Endometrial microvascular endothelial cells (primary cell): ENCODE results near the gene GAL3ST2. TPM values are rescaled to one million over a fixed set of nuclear protein-coding genes. Genes with fewer than 3 reads are reported as not detected.
"Not testable (repeated sequence)": the region's sequence is repeated elsewhere in the genome, so short reads cannot be mapped to it uniquely, and the experiment has no call there.

Source experiments
- in situ Hi-C: cut with HindIII; loops from 2 replicates; pipeline ENCODE4 v1.10.0; 2017; ENCODE audit warnings: low sequenced_read_pairs, low pct_unique_long_range_greater_than_20kb; ENCODE audit errors: inconsistent ontology term
- total RNA-seq: library from RNA; depleted of rRNA; stranded (reverse); fragments of >200 nt; gene quantifications from one replicate; pipeline ENCODE4 v1.2.3, GENCODE V29; 2015; ENCODE audit errors: inconsistent ontology term

Gene GAL3ST2
- total RNA-seq, 1 donor from 2014 or later: not detected

- in situ Hi-C loops: no loop called here
These were observed 32.4 kb upstream of the GAL3ST2 start for GRCh38 chr2:241744028-241744754.

DNA sequence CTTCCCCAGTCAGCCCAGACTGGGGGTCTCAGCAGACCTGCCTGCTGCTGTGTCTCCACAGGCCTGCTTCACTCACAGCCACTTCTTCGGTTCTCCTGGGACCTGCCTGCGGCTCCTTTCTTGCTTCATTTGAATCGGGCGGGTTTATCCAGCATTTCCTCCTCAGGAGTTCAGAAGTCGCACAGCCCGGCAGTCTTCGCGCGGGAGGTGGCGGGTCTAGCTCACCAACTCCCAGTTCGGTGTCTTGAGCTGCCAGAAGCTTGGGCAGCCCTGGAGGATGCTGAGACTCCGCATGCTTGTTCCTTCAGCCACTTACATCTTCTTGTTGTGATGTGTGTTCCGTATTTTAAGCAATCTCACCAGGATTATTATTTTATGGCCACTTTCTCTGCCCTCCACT is 31.3 kb upstream of the GAL3ST2 start:
- in situ Hi-C loops: no loop called here

GRCh38 chr2:241746084-241746483 is 30.5 kb upstream of the GAL3ST2 start:
- in situ Hi-C loops: no loop called here

- in situ Hi-C loops: no loop called here
These were observed 28.0 kb upstream of the GAL3ST2 start for GRCh38 chr2:241748468-241749256.

DNA sequence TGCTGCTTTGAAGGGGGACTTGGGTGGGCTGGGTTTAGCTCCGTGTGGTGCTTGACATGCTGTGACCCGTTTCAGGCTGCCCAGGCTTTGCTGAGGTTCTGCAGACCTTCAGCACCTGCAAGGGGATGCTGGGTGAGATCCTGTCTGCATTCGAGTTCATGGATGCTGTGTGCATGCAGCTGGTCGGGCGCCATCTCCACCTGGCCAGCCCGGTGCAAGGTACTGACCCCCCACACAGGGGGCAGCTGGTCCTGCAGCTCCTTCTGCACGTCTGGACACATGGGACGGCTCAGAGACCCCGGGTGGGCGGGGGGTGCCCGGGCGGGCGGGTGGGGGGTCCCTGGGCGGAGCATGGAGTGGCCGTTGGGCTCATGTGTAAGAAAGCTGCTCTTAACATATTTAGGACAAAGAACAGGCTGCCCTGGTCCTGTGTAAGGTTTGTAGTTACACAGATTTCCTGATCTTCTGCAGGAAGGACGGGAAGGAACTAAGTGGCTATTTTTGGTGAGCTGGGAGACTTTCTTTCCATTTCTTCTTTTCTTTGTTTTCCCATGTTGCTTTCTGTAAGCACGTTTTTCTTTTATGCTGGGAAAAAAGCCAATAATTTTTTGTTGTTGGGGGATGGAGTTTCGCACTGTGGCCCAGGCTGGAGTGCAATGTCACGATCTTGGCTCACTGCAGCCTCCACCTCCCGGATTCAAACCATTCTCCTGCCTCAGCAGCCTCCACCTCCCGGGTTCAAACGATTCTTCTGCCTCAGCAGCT is 26.4 kb upstream of the GAL3ST2 start:
- in situ Hi-C loops: no loop called here

- in situ Hi-C loops: no loop called here
These were observed 25.5 kb upstream of the GAL3ST2 start for GRCh38 chr2:241751152-241751551.

DNA sequence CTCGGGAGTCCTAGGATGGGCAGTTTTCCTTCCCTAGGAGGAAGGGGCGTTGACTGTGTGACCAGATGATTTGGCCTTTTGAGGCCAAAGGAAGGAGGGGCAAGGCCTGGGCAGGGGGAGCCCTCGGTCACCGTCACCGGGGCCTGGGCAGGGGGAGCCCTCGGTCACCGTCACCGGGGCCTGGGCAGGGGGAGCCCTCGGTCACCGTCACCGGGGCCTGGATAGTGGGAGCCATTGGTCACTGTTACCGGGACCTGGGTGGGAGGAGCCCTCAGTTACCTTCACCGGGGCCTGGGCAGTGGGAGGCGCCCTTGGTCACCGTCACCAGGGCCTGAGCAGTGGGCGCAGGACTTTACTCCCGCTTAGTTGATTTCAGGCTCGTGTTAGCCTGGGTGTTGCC is 24.8 kb upstream of the GAL3ST2 start:
- in situ Hi-C loops: no loop called here

- in situ Hi-C loops: no loop called here
These were observed 24.4 kb upstream of the GAL3ST2 start for GRCh38 chr2:241752253-241752652.

GRCh38 chr2:241752689-241753276 is 23.8 kb upstream of the GAL3ST2 start:
- in situ Hi-C loops: no loop called here

DNA sequence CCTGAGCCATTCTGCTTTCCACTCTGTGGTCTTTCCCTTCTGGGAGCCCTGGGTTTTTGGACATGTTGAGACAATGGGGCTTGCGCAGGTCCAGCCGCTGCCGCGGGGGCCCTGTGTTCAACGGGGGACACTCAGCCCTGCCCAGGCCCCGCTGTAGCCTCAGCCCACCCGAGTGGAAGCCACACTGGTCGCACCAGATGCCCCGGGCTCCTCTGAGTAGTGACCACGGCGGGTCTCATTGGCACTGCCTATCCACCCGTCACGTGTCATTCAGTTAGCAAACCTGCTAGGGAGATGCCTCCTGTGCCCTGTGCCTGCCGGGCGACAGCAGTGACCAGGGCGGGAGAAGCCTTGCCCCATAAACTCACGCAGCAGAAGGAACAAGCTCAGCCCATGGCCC is 23.1 kb upstream of the GAL3ST2 start:
- in situ Hi-C loops: no loop called here

DNA sequence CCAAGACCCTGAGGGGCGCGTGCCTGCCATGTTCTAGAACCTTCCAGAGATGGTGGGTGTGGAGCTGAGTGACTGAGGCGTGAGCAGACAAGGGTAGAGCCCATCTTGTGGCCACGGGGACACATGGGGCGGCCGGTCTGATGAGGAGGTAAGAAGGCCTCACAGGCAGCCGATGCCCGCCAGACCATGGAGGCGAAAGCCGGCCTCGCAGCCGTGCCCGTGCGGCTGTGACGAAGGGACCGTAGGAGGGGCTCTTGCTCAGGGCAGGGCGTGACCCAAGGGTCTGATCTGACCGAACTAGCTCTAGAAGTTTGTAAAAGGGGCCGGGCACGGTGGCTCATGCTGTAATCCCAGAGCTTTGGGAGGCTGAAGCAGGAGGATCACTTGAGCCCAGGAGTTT is 22.6 kb upstream of the GAL3ST2 start:
- in situ Hi-C loops: no loop called here

GRCh38 chr2:241755166-241755565 is 21.5 kb upstream of the GAL3ST2 start:
- in situ Hi-C loops: no loop called here

DNA sequence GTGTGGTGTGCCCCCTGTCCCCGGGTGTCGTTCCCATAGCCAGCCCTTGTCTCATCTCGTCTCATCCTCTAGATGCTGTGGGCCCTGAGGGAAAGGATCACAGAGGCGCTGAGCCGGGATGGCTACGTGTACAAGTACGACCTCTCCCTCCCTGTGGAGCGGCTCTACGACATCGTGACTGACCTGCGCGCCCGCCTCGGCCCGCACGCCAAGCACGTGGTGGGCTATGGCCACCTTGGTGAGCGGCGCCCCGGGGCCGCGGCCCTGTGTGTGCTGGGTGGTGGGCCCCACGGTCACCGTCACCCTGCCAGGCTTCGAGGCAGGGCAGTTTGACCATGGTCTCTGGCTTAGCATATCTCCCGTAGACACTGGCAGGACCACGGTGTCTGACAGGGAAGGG is 20.8 kb upstream of the GAL3ST2 start:
- in situ Hi-C loops: no loop called here

GRCh38 chr2:241759067-241759807 is 17.4 kb upstream of the GAL3ST2 start:
- in situ Hi-C loops: no loop called here

GRCh38 chr2:241759893-241760292 is 16.7 kb upstream of the GAL3ST2 start:
- in situ Hi-C loops: not testable (repeated sequence)

DNA sequence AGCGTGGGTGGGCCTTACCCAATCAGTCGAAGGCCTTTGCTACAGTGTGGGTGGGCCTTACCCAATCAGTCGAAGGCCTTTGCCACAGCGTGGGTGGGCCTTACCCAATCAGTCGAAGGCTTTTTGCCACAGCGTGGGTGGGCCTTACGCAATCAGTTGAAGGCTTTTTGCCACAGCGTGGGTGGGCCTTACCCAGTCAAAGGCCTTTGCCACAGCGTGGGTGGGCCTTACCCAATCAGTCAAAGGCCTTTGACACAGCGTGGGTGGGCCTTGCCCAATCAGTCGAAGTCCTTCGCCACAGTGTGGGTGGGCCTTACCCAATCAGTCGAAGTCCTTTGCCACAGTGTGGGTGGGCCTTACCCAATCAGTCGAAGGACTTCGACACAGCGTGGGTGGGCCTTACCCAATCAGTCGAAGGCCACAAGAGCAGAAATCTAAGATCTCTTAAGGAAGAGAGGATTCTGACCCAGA is 16.3 kb upstream of the GAL3ST2 start:
- in situ Hi-C loops: no loop called here

DNA sequence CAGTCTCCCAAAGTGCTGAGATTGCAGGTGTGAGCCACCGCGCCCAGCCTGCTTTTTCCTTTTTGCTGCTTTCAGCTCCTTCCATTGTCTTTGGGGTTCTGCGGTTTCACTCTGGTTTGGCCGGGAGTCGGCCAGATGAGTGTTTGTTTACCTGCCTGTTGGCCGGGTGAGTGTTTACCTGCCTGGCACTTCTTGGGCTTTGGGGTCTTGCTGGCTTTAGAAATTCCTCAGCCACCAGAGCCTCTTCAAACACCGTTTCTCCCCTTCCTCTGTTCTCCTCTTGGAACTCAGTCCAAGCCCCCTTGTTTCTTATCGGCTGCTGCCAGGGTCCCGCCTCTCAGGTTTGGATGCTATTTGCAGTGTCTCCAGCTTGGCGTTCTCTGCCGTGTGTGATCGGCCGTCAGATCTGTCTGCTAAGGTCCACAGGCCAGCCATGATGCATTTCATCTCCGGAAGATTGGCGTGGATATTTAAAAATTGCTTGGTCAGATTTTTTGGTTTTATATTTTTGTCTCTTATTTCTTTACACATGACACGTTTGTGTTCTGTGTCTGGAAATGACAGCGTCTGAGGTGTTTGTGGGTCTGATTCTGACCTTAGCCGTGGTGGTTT is 14.2 kb upstream of the GAL3ST2 start:
- in situ Hi-C loops: no loop called here

DNA sequence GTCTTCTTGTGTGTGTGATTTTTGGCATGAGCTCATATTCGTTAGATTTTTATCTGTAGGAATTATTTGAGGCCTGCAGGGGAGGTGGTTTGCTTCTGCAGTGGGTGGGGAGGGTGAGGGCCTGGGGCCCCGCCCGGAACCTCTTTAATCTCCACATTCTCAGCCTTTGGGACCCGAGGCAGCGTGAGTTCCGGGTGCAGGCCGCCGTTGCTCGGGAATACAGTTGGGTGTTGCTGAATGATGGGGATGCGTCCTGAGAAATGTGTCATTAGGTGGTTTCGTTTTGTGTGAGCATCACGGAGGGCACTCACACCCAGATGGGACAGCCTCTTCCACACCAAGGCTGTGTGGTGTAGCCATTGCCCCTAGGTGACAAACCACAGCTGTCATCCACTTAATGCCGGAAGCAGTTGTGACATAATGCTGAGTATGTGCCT is 13.7 kb upstream of the GAL3ST2 start:
- in situ Hi-C loops: no loop called here
